ENCODE data around the gene AHDC1.

AHDC1 gene

DNA sequence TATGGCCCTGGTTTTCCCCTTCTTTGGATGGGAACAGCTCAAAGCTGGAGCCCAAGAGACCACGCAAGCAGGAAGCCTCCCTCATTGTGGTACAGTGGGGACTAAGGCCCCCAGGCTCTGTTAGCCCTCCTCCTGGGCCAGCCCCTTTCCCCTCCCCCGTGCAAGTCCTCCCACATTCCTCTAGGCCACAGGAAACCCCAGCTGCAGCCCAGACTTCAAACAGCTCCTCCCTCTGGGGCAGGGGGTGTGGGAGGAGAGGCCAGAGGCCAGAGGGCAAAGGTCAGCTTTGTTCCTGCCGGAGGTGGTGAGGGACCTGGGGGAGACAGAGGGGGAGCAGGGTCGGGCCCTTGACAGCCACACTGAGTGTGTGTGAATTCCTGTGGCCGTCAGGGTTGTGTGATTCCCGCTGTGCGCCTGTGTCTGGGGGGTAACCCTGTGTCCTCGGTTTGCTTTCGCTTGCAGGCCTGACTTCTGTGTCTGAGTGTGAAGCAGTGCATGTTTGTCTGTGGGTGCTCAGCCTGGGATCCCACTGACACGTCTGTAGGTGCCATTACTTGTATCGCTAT, 3.4 kb upstream of the AHDC1 start:
- ChIA-PET CTCF (interaction anchor here (0.6 to 15.0 kb wide), 46 partner anchors 9 to 579 kb away, joined by 3 to 317 read pairs (median 6); partner anchors contain the start of genes GPR3, IFI6 and WASF2), POLR2A (interaction anchor here (1.0 to 4.9 kb wide), 3 partner anchors 50 to 191 kb away, joined by 4 to 62 read pairs (median 5); no protein-coding TSS in a partner anchor)
- Histone ChIP-seq H3K4me3 (ENCODE audit: low read depth, low read length) (no peak overlapping the region), H3K27ac (ENCODE audit: extremely low read depth, low read depth, low read length) (no peak overlapping the region), H3K4me1 (ENCODE audit: control insufficient read depth, insufficient read depth, low read length) (0 out of 2 replicates have a peak, but pooled peaks cover under 1% of the 10 kb centered on the region), H3K36me3 (ENCODE audit: control insufficient read depth in 2 of 2, insufficient read depth in 1 of 2, low read length in 2 of 2) (no peaks in the 10 kb centered on the region), H3K9me3 (ENCODE audit: control insufficient read depth, insufficient read depth, low read depth, low read length) (no peaks in the 10 kb centered on the region)
- TF ChIP-seq EGR2 (tag by site-specific recombination; IDR thresholded peaks at IDR 0.05; ENCODE audit: low read depth) (peak; percentile 78), SP3 (tag by site-specific recombination; IDR thresholded peaks at IDR 0.05) (peak; percentile 42; the same call in 1 of the 2 replicates), ZNF214 (tag by site-specific recombination; IDR thresholded peaks at IDR 0.05; ENCODE audit: borderline replicate concordance) (no peak), ZNF473 (tag by site-specific recombination; IDR thresholded peaks at IDR 0.05) (no peak), ZNF146 (tag by site-specific recombination; IDR thresholded peaks at IDR 0.05) (no peak), ZFHX2 (tag by site-specific recombination; conservative IDR thresholded peaks at IDR 0.05) (peak; percentile 65)
- TF ChIP-seq, protein P1, sequence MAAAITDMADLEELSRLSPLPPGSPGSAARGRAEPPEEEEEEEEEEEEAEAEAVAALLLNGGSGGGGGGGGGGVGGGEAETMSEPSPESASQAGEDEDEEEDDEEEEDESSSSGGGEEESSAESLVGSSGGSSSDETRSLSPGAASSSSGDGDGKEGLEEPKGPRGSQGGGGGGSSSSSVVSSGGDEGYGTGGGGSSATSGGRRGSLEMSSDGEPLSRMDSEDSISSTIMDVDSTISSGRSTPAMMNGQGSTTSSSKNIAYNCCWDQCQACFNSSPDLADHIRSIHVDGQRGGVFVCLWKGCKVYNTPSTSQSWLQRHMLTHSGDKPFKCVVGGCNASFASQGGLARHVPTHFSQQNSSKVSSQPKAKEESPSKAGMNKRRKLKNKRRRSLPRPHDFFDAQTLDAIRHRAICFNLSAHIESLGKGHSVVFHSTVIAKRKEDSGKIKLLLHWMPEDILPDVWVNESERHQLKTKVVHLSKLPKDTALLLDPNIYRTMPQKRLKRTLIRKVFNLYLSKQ (tag by site-specific recombination; IDR thresholded peaks at IDR 0.05; ENCODE audit: borderline replicate concordance), result no peak
- TF ChIP-seq, protein P2, sequence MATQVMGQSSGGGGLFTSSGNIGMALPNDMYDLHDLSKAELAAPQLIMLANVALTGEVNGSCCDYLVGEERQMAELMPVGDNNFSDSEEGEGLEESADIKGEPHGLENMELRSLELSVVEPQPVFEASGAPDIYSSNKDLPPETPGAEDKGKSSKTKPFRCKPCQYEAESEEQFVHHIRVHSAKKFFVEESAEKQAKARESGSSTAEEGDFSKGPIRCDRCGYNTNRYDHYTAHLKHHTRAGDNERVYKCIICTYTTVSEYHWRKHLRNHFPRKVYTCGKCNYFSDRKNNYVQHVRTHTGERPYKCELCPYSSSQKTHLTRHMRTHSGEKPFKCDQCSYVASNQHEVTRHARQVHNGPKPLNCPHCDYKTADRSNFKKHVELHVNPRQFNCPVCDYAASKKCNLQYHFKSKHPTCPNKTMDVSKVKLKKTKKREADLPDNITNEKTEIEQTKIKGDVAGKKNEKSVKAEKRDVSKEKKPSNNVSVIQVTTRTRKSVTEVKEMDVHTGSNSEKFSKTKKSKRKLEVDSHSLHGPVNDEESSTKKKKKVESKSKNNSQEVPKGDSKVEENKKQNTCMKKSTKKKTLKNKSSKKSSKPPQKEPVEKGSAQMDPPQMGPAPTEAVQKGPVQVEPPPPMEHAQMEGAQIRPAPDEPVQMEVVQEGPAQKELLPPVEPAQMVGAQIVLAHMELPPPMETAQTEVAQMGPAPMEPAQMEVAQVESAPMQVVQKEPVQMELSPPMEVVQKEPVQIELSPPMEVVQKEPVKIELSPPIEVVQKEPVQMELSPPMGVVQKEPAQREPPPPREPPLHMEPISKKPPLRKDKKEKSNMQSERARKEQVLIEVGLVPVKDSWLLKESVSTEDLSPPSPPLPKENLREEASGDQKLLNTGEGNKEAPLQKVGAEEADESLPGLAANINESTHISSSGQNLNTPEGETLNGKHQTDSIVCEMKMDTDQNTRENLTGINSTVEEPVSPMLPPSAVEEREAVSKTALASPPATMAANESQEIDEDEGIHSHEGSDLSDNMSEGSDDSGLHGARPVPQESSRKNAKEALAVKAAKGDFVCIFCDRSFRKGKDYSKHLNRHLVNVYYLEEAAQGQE (tag by site-specific recombination; IDR thresholded peaks at IDR 0.05), result no peak

DNA sequence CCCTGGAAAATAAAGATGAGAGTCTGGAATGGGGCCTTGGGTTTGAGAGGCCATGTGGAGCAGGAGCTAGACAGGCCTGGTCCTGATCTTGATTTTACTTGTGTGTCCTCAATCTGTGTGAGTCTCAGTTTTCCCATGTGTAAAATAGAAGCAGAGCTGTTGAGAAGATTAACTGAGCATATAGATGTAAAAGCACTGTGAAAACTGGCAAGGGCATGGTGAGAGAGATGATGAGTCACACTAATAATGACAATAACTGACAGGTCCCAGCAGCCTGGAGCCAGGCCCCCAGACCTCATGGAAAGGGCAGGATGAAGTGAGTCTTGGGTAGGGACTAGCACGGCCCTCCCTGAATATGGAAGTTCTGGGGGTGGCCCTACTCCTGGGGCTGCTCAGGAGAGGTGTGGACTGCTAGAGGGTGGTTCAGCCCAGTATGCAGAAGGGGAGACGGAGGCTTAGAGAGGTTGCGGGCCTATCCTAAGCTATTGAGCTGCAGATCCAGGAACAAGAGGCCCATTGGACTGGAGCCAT, 2.8 kb upstream of the AHDC1 start:
- CTCF ChIA-PET, result interaction anchor here (0.6 to 15.0 kb wide), 50 partner anchors 10 to 736 kb away, joined by 3 to 317 read pairs (median 5); partner anchors contain the start of genes GPR3, IFI6 and WASF2
- Histone ChIP-seq H3K4me1 (ENCODE audit: control insufficient read depth, insufficient read depth, low read length) (peaks cover 2% of the 10 kb centered on the region; the same call in 1 of the 2 replicates), H3K36me3 (ENCODE audit: control insufficient read depth in 2 of 2, insufficient read depth in 1 of 2, low read length in 2 of 2) (no peaks in the 10 kb centered on the region), H3K4me3 (ENCODE audit: low read depth, low read length) (no peak overlapping the region), H3K9me3 (ENCODE audit: control insufficient read depth, insufficient read depth, low read depth, low read length) (no peaks in the 10 kb centered on the region), H3K27ac (ENCODE audit: extremely low read depth, low read depth, low read length) (no peak overlapping the region)
- POLR2A ChIA-PET, result interaction anchor here (0.5 to 4.9 kb wide), 3 partner anchors 32 to 191 kb away, joined by 4 to 62 read pairs (median 6); no protein-coding TSS in a partner anchor
- TF ChIP-seq ZNF341 (tag by site-specific recombination; IDR thresholded peaks at IDR 0.05; ENCODE audit: low read depth) (0 out of 2 replicates have a peak, but pooled peaks have one; percentile 0), ZNF2 (tag by site-specific recombination; IDR thresholded peaks at IDR 0.05) (no peak; the same call in 1 of the 2 replicates), ELK4 (IDR thresholded peaks at IDR 0.05; ENCODE audit: borderline replicate concordance, low read depth, low read length) (no peak), ZNF626 (tag by site-specific recombination; IDR thresholded peaks at IDR 0.05) (no peak), ZNF670 (tag by site-specific recombination; IDR thresholded peaks at IDR 0.05; ENCODE audit: low read depth) (no peak), ZNF404 (tag by site-specific recombination; IDR thresholded peaks at IDR 0.05) (no peak), ZBTB10 (tag by site-specific recombination; IDR thresholded peaks at IDR 0.05) (no peak), ZNF707 (tag by site-specific recombination; IDR thresholded peaks at IDR 0.05) (no peak), KLF9 (tag by site-specific recombination; IDR thresholded peaks at IDR 0.05; ENCODE audit: low read depth) (no peak), ZNF175 (tag by site-specific recombination; IDR thresholded peaks at IDR 0.05) (no peak), ZNF138 (tag by site-specific recombination; IDR thresholded peaks at IDR 0.05; ENCODE audit: borderline replicate concordance) (no peak), ZNF140 (tag by site-specific recombination; IDR thresholded peaks at IDR 0.05) (no peak), ZNF585B (tag by site-specific recombination; IDR thresholded peaks at IDR 0.05) (no peak), ZNF624 (tag by site-specific recombination; IDR thresholded peaks at IDR 0.05) (no peak), HOXA7 (CRISPR knock-in tag; IDR thresholded peaks at IDR 0.05; ENCODE audit: borderline replicate concordance) (no peak), ZNF549 (tag by site-specific recombination; IDR thresholded peaks at IDR 0.05) (no peak), ZNF785 (tag by site-specific recombination; IDR thresholded peaks at IDR 0.05) (no peak), ZNF426 (tag by site-specific recombination; IDR thresholded peaks at IDR 0.05) (no peak)
